Measurements from ENCODE around the gene RAD51B.

GRCh38 chr14:68658029-68658509 lies 838.5 kb downstream of the RAD51B start:
- no peak for TF ChIP-seq CTCF (IDR thresholded peaks at IDR 0.05)
- TF ChIP-seq POLR2A (IDR thresholded peaks at IDR 0.05), result no peak
